Fibroblast of villous mesenchyme (primary cell): Measurements from ENCODE around the gene HMGCL. TPM values are rescaled to one million over a fixed set of nuclear protein-coding genes. Genes with fewer than 3 reads are reported as not detected.
"Not testable (repeated sequence)": the region's sequence is repeated elsewhere in the genome, so short reads cannot be mapped to it uniquely, and the experiment has no call there.

Experiments used
- DNase-seq: peaks from one replicate; pipeline ENCODE4 v3.0.0-alpha.2; 2010; ENCODE audit warnings: low read depth
- H3K4me3 ChIP-seq: 2 replicates; pipeline ENCODE4 v1.5.1; 2011; ENCODE audit warnings: low read depth, mild to moderate bottlenecking, low read length
- total RNA-seq: library from RNA; depleted of rRNA; stranded (reverse); fragments of >200 nt; gene quantifications from 2 replicates; pipeline ENCODE4 v1.2.3, GENCODE V29; 2012
- TF ChIP-seq, protein P1 (sequence below): IDR thresholded peaks from 2 replicates; pipeline ENCODE4 v1.5.1; 2012; ENCODE audit warnings: low read depth, mild to moderate bottlenecking, low read length; ENCODE audit not compliant: insufficient read depth

The HMGCL gene
- total RNA-seq, 1 donor: 37.1 TPM

DNA sequence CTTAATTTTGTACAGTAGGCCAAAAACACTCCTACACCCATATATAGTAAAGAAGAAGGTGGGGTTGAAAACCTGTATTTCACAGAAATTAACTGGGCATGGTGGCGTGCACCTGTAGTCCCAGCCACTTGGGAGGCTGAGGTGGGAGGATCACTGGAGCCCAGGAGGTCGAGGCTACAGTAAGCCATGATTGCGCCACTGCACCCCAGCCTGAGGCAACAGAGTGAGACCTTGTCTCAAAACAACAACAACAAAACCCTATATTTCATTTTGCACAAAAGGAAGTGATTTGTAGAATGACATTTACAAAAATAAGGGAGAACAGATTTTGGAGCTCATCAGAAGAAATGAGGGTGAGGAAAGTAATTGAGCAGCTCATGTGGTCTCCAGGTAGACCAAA lies 36.5 kb downstream of the HMGCL start:
- DNase-seq: no peak
- TF ChIP-seq, protein P1, sequence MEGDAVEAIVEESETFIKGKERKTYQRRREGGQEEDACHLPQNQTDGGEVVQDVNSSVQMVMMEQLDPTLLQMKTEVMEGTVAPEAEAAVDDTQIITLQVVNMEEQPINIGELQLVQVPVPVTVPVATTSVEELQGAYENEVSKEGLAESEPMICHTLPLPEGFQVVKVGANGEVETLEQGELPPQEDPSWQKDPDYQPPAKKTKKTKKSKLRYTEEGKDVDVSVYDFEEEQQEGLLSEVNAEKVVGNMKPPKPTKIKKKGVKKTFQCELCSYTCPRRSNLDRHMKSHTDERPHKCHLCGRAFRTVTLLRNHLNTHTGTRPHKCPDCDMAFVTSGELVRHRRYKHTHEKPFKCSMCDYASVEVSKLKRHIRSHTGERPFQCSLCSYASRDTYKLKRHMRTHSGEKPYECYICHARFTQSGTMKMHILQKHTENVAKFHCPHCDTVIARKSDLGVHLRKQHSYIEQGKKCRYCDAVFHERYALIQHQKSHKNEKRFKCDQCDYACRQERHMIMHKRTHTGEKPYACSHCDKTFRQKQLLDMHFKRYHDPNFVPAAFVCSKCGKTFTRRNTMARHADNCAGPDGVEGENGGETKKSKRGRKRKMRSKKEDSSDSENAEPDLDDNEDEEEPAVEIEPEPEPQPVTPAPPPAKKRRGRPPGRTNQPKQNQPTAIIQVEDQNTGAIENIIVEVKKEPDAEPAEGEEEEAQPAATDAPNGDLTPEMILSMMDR: no peak
- no peak overlapping the region for H3K4me3 ChIP-seq

DNA sequence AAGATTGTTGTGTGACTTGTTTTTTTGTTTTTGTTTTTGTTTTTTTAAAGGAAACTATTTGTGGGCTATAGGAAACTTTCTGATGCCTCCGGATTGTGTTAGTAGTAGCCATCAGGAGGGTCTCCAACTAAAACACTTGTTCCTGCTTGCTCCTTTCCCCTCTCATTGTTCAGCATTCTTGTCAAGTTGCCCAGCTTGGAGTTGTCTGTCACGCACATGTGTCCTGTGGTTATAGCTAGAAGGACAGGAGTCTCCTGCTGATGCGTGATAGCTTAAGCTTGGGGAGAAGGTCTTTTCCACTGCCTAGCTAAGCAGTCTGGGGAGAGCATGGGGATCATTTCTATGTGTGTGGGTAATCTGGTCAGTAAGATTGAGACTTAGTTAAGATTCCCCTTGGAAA lies 37.5 kb downstream of the HMGCL start:
- H3K4me3 ChIP-seq: no peak overlapping the region
- TF ChIP-seq, protein P1: no peak
- DNase-seq: no peak

DNA sequence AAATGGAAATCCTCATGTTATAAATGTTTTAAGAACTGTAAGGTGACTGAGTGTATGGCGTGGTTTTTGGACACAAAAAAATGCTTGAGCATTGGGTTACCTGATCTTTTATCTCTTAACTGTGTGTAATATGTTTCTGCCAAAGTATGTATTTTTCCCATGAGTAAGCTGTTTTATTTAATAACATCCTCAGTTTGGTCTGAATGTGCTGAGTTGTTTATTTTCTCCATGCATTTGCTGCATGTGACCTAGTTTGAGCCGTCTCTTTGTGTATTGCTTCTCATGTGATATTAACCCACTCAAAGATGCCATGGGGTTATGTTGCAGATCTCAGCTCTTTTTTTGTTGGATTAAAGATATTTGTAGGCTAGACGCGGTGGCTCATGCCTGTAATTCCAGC lies 40.4 kb downstream of the HMGCL start:
- H3K4me3 ChIP-seq: no peak overlapping the region
- DNase-seq: no peak
- TF ChIP-seq, protein P1: no peak

GRCh38 chr1:23783141-23783540 lies 42.1 kb downstream of the HMGCL start:
- H3K4me3 ChIP-seq: not testable (repeated sequence)

GRCh38 chr1:23779826-23780371 lies 45.3 kb downstream of the HMGCL start:
- TF ChIP-seq, protein P1: no peak
- H3K4me3 ChIP-seq: no peak overlapping the region

More at GRCh38 chr1:23783141-23783540, 42.1 kb downstream of the HMGCL start:
- DNase-seq: not testable (repeated sequence)

GRCh38 chr1:23777979-23778814 lies 47.0 kb downstream of the HMGCL start, which contains the start of gene PITHD1:
Gene PITHD1 (plus strand): TSS chr1:23778418. CDS start chr1:23778516, 98 bp downstream.
- peak; percentile 97 for DNase-seq
- peak within 1 kb of the TSS; percentile 90 for H3K4me3 ChIP-seq
- TF ChIP-seq, protein P1: no peak

More at GRCh38 chr1:23779826-23780371, 45.3 kb downstream of the HMGCL start:
- DNase-seq: peak; percentile 57

GRCh38 chr1:23776217-23776616 lies 49.0 kb downstream of the HMGCL start:
- TF ChIP-seq, protein P1: no peak
- no peak for DNase-seq
- no peak overlapping the region for H3K4me3 ChIP-seq
